MM.1S (cell line): ENCODE results near the gene AIRE.

Experiments used
- CTCF ChIP-seq: fragments of 300-600 bp; sonication (generic); IDR thresholded peaks from 2 replicates; pipeline ENCODE4 v1.5.1; 2016; ENCODE audit warnings: antibody characterized with exemption, low read length, mixed read lengths
- EZH2 ChIP-seq: fragments of 300-600 bp; sonication (generic); optimal IDR thresholded peaks from 2 replicates; pipeline ENCODE3; 2017; ENCODE audit warnings: low read depth, mild to moderate bottlenecking, antibody characterized with exemption, low read length, mixed read lengths

GRCh38 chr21:44300262-44300959, 14.7 kb downstream of the AIRE start:
- TF ChIP-seq CTCF (no peak), EZH2 (no peak)
